Mesendoderm (in vitro differentiated cells): ENCODE data around the gene PRKAR1B.
"Not testable (repeated sequence)": the region's sequence is repeated elsewhere in the genome, so short reads cannot be mapped to it uniquely, and the experiment has no call there.

Experiments used
- DNase-seq: peaks from one replicate; pipeline ENCODE4 v3.0.0; 2013
- H2AK5ac ChIP-seq: 2 replicates; pipeline ENCODE4 v1.6.1; 2013; ENCODE audit warnings: low read length, inconsistent platforms
- H2BK120ac ChIP-seq: 2 replicates; pipeline ENCODE4 v1.6.1; 2013; ENCODE audit warnings: low read depth, mild to moderate bottlenecking, low read length, moderate library complexity, mixed read lengths
- H2BK15ac ChIP-seq: replicated peaks from 2 replicates; pipeline ENCODE4 v1.6.1; 2013; ENCODE audit warnings: low read depth, mild to moderate bottlenecking, moderate library complexity
- H2BK5ac ChIP-seq: 2 replicates; pipeline ENCODE4 v1.6.1; 2013; ENCODE audit warnings: low read length, inconsistent platforms
- H3K18ac ChIP-seq: 2 replicates; pipeline ENCODE4 v1.6.1; 2013; ENCODE audit warnings: mild to moderate bottlenecking, low read length, mixed read lengths
- H3K23ac ChIP-seq: one replicate; pipeline ENCODE4 v1.6.1; 2013; ENCODE audit warnings: low read length
- H3K27ac ChIP-seq: 2 replicates; pipeline ENCODE4 v1.5.1; 2013; ENCODE audit warnings: low read depth, mild to moderate bottlenecking, inconsistent platforms, low read length, moderate library complexity
- H3K27me3 ChIP-seq: 2 replicates; pipeline ENCODE4 v1.6.1; 2013; ENCODE audit warnings: low read length, control low read depth, mild to moderate bottlenecking, inconsistent platforms; ENCODE audit not compliant: insufficient read depth, poor library complexity
- H3K36me3 ChIP-seq: 2 replicates; pipeline ENCODE4 v1.6.1; 2013; ENCODE audit warnings: low read length, inconsistent platforms; ENCODE audit not compliant: control insufficient read depth, insufficient read depth
- H3K4ac ChIP-seq: one replicate; pipeline ENCODE4 v1.6.1; 2013; ENCODE audit warnings: low read depth, mild to moderate bottlenecking, low read length, moderate library complexity
- H3K4me1 ChIP-seq: 2 replicates; pipeline ENCODE4 v1.6.1; 2013; ENCODE audit warnings: low read depth, low read length, inconsistent platforms; ENCODE audit not compliant: control insufficient read depth
- H3K4me2 ChIP-seq: 2 replicates; pipeline ENCODE4 v1.6.1; 2013; ENCODE audit warnings: low read length
- H3K4me3 ChIP-seq: 2 replicates; pipeline ENCODE4 v1.5.1; 2013; ENCODE audit warnings: mild to moderate bottlenecking, low read length
- H3K56ac ChIP-seq: one replicate; pipeline ENCODE4 v1.6.1; 2013; ENCODE audit warnings: low read length
- H3K79me1 ChIP-seq: 2 replicates; pipeline ENCODE4 v1.6.1; 2013; ENCODE audit warnings: low read length, inconsistent platforms
- H3K79me2 ChIP-seq: 2 replicates; pipeline ENCODE4 v1.6.1; 2013; ENCODE audit warnings: mild to moderate bottlenecking, low read length; ENCODE audit not compliant: control insufficient read depth, insufficient read depth
- H3K9ac ChIP-seq: 2 replicates; pipeline ENCODE4 v1.6.1; 2013; ENCODE audit warnings: low read length, inconsistent platforms
- H4K5ac ChIP-seq: one replicate; pipeline ENCODE4 v1.6.1; 2013; ENCODE audit warnings: low read length
- H4K8ac ChIP-seq: one replicate; pipeline ENCODE4 v1.6.1; 2013; ENCODE audit warnings: low read depth, mild to moderate bottlenecking, control low read depth, low read length, moderate library complexity
- WGBS: extraction: QIAGEN DNeasy Blood & Tissue Kit; methylation state at CpG from one replicate; pipeline ENCODE4 v1.1.7; 2013; ENCODE audit warnings: low lambda C conversion rate, missing lambda C conversion rate; ENCODE audit not compliant: insufficient coverage; ENCODE audit errors: extremely low coverage; 5-methylcytosine and 5-hydroxymethylcytosine counted together

Gene PRKAR1B

GRCh38 chr7:745431-746154 is 18.5 kb upstream of the PRKAR1B start:
- Histone ChIP-seq H3K56ac (no peak overlapping the region), H2AK5ac (no peak overlapping the region), H3K4me2 (no peak overlapping the region), H3K4me3 (no peak overlapping the region), H3K79me2 (peaks cover 5% of the 10 kb centered on the region), H3K79me1 (peaks cover 13% of the 10 kb centered on the region), H3K18ac (no peak overlapping the region), H3K4me1 (no peaks in the 10 kb centered on the region), H4K8ac (no peak overlapping the region), H2BK5ac (no peak overlapping the region), H3K9ac (no peak overlapping the region), H3K27me3 (no peaks in the 10 kb centered on the region), H3K23ac (no peak overlapping the region), H2BK15ac (no peak overlapping the region), H4K5ac (no peak overlapping the region), H3K27ac (no peak overlapping the region), H3K36me3 (peaks cover 6% of the 10 kb centered on the region), H2BK120ac (no peak overlapping the region), H3K4ac (no peak overlapping the region)
- no CpG with 5 or more reads among the region's 23 CpGs for WGBS
- DNase-seq = no peak

GRCh38 chr7:744854-745430 is 17.9 kb upstream of the PRKAR1B start:
- Histone ChIP-seq H3K79me2 (peaks cover 5% of the 10 kb centered on the region), H3K79me1 (peaks cover 11% of the 10 kb centered on the region), H3K4ac (no peak overlapping the region), H3K36me3 (peaks cover 3% of the 10 kb centered on the region), H2BK120ac (no peak overlapping the region), H3K18ac (no peak overlapping the region), H4K5ac (no peak overlapping the region), H3K4me2 (no peak overlapping the region), H3K4me1 (no peaks in the 10 kb centered on the region), H2BK15ac (no peak overlapping the region), H2AK5ac (no peak overlapping the region), H4K8ac (no peak overlapping the region), H3K9ac (no peak overlapping the region), H3K27ac (no peak overlapping the region), H3K27me3 (no peaks in the 10 kb centered on the region), H3K4me3 (no peak overlapping the region), H3K56ac (no peak overlapping the region), H3K23ac (no peak overlapping the region), H2BK5ac (no peak overlapping the region)
- no peak for DNase-seq
- WGBS = no CpG with 5 or more reads among the region's 20 CpGs

- H3K4me2 ChIP-seq, H3K4ac ChIP-seq, H2BK120ac ChIP-seq, H3K4me1 ChIP-seq, H3K36me3 ChIP-seq, H3K23ac ChIP-seq, H3K18ac ChIP-seq, H3K27ac ChIP-seq, H4K5ac ChIP-seq, H2AK5ac ChIP-seq, H3K79me2 ChIP-seq, H2BK5ac ChIP-seq, H3K4me3 ChIP-seq, H3K9ac ChIP-seq, H4K8ac ChIP-seq, H2BK15ac ChIP-seq, H3K56ac ChIP-seq, DNase-seq, H3K27me3 ChIP-seq: not testable (repeated sequence)
- H3K79me1 ChIP-seq = peaks cover 14% of the 10 kb centered on the region
- no CpG with 5 or more reads among the region's 5 CpGs for WGBS
Measured at GRCh38 chr7:744128-744520, 17.0 kb upstream of the PRKAR1B start.

- H2BK120ac ChIP-seq, H4K8ac ChIP-seq, H3K4me3 ChIP-seq, H3K27me3 ChIP-seq, H3K9ac ChIP-seq, H2AK5ac ChIP-seq, H3K23ac ChIP-seq, DNase-seq, H3K4me2 ChIP-seq, H3K56ac ChIP-seq, H3K36me3 ChIP-seq, H2BK15ac ChIP-seq, H3K4ac ChIP-seq, H3K18ac ChIP-seq, H3K4me1 ChIP-seq, H3K79me2 ChIP-seq, H4K5ac ChIP-seq, H2BK5ac ChIP-seq, H3K27ac ChIP-seq: not testable (repeated sequence)
- WGBS = no CpG with 5 or more reads among the region's 14 CpGs
- H3K79me1 ChIP-seq = peaks cover 14% of the 10 kb centered on the region
Measured at GRCh38 chr7:743341-744127, 16.5 kb upstream of the PRKAR1B start.

- H3K9ac ChIP-seq = no peak overlapping the region
Measured at GRCh38 chr7:742791-743190, 15.7 kb upstream of the PRKAR1B start.

More at GRCh38 chr7:742791-743190, 15.7 kb upstream of the PRKAR1B start:
- Histone ChIP-seq H3K4me2 (no peak overlapping the region), H2BK5ac (no peak overlapping the region), H4K5ac (no peak overlapping the region), H3K4me1 (no peaks in the 10 kb centered on the region), H2AK5ac (no peak overlapping the region), H2BK120ac (no peak overlapping the region), H3K23ac (no peak overlapping the region), H3K79me2 (peaks cover 5% of the 10 kb centered on the region), H3K27me3 (no peaks in the 10 kb centered on the region), H2BK15ac (no peak overlapping the region), H3K4me3 (no peak overlapping the region), H4K8ac (no peak overlapping the region), H3K27ac (no peak overlapping the region), H3K79me1 (peaks cover 15% of the 10 kb centered on the region), H3K36me3 (peaks cover 3% of the 10 kb centered on the region), H3K56ac (no peak overlapping the region), H3K18ac (no peak overlapping the region), H3K4ac (no peak overlapping the region)
- no CpG with 5 or more reads among the region's 8 CpGs for WGBS
- DNase-seq = no peak
